Erythroblast (primary cell): ENCODE measurements around the gene TIPIN.

Experiments
- GATA1 ChIP-seq: IDR thresholded peaks from 2 replicates; pipeline ENCODE4 v1.6.1; 2011; ENCODE audit warnings: low read depth, mild to moderate bottlenecking, control low read depth, low read length, moderate library complexity
- POLR2A ChIP-seq: IDR thresholded peaks from 2 replicates; pipeline ENCODE4 v1.6.1; 2011; ENCODE audit warnings: mild to moderate bottlenecking, low read length

DNA sequence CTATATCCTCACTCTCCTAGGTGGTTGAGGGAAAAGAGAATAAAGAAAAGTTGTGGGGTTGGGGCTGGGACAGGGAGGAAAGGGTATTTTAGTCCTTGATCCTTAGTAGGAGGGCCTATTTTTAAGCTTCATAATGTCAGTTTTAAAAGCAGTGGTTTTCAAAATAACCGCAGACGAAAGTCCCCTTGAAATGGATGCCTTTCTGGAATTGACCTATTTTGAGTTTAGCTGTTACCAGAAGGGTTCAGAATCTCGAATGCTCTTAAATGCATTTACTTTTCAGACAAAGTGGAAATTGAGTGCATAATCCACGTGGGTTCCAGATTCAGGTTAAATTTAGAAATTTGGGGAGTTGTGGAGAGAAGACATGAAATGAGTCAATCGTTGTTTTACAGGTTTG lies 46.8 kb upstream of the TIPIN start:
- no peak for TF ChIP-seq POLR2A
- no peak for TF ChIP-seq GATA1
